HG02943 (cell line): Measurements from ENCODE around the gene DNAH7.

ENCODE experiments used
- ATAC-seq: cut with Tn5 transposase; IDR thresholded peaks from one replicate; pipeline ENCODE4 v1.9.1; 2021; ENCODE audit warnings: mild to moderate bottlenecking, low read depth, moderate library complexity; ENCODE audit not compliant: unreplicated experiment

The DNAH7 gene

GRCh38 chr2:195879153-195879552 is 189.5 kb downstream of the DNAH7 start:
- no peak for ATAC-seq

- ATAC-seq, result no peak
These were observed 197.3 kb downstream of the DNAH7 start for GRCh38 chr2:195871326-195871725.

- no peak for ATAC-seq
These were observed 204.3 kb downstream of the DNAH7 start for GRCh38 chr2:195864316-195864715.

GRCh38 chr2:195863564-195863963 is 205.1 kb downstream of the DNAH7 start:
- ATAC-seq, result no peak

GRCh38 chr2:195863121-195863520 is 205.5 kb downstream of the DNAH7 start:
- no peak for ATAC-seq

- ATAC-seq, result no peak
These were observed 206.8 kb downstream of the DNAH7 start for GRCh38 chr2:195861821-195862220.

- no peak for ATAC-seq
These were observed 209.1 kb downstream of the DNAH7 start for GRCh38 chr2:195859513-195859912.

- ATAC-seq, result no peak
These were observed 211.5 kb downstream of the DNAH7 start for GRCh38 chr2:195857132-195857531.

GRCh38 chr2:195850764-195851163 is 217.9 kb downstream of the DNAH7 start:
- ATAC-seq, result no peak

- ATAC-seq, result no peak
These were observed 220.3 kb downstream of the DNAH7 start for GRCh38 chr2:195848119-195848899.

- ATAC-seq, result no peak
These were observed 225.7 kb downstream of the DNAH7 start for GRCh38 chr2:195842932-195843331.

GRCh38 chr2:195838002-195838401 is 230.6 kb downstream of the DNAH7 start:
- ATAC-seq, result no peak

GRCh38 chr2:195836002-195836401 is 232.6 kb downstream of the DNAH7 start:
- ATAC-seq, result no peak

GRCh38 chr2:195834836-195835235 is 233.8 kb downstream of the DNAH7 start:
- no peak for ATAC-seq

GRCh38 chr2:195830968-195831950 is 237.4 kb downstream of the DNAH7 start:
- no peak for ATAC-seq

GRCh38 chr2:195824478-195824877 is 244.2 kb downstream of the DNAH7 start:
- ATAC-seq, result no peak

- ATAC-seq, result no peak
These were observed 245.4 kb downstream of the DNAH7 start for GRCh38 chr2:195823206-195823605.

GRCh38 chr2:195821566-195821932 is 247.1 kb downstream of the DNAH7 start:
- no peak for ATAC-seq

GRCh38 chr2:195820867-195821565 is 247.6 kb downstream of the DNAH7 start:
- no peak for ATAC-seq

GRCh38 chr2:195820373-195820772 is 248.3 kb downstream of the DNAH7 start:
- no peak for ATAC-seq

- ATAC-seq, result no peak
These were observed 249.4 kb downstream of the DNAH7 start for GRCh38 chr2:195819276-195819675.
